GM12878 (cell line): ENCODE results near the gene HDAC5. TPM values are rescaled to one million over a fixed set of nuclear protein-coding genes. Genes with fewer than 3 reads are reported as not detected.

Experiments
- ATAC-seq: fragments of 200-7000 bp; cut with Tn5 transposase; 3 replicates; pipeline ENCODE4 v1.9.1; 2020; ENCODE audit warnings: mild to moderate bottlenecking, moderate library complexity
- BruUV-seq: library from RNA; stranded (reverse); fragments of 400-500 nt; replicated peaks from 2 replicates; lab custom pipeline; 2021; lab: Mats Ljungman, UMichigan
- CTCF ChIA-PET: fragments of 300-600 bp; sonication (Branson Sonifier 250); formaldehyde crosslinking; extraction: SDS; loops from one replicate; lab custom pipeline; 2021; ENCODE audit warnings: inconsistent platforms; lab: Yijun Ruan, JAX
- POLR2A ChIA-PET: fragments of 350-600 bp; formaldehyde crosslinking; extraction: SDS; loops from one replicate; lab custom pipeline; 2021; ENCODE audit warnings: inconsistent platforms; lab: Charles Lee
- RAD21 ChIA-PET: fragments of 300-600 bp; sonication (Branson Sonifier 250); formaldehyde crosslinking; loops from one replicate; lab custom pipeline; 2023; ENCODE audit warnings: antibody characterized with exemption; ENCODE audit not compliant: unreplicated experiment; lab: Charles Lee
- SMC1A ChIA-PET: fragments of 300-600 bp; sonication (Branson Sonifier 250); formaldehyde crosslinking; loops from one replicate; lab custom pipeline; 2023; ENCODE audit not compliant: unreplicated experiment, uncharacterized antibody; lab: Charles Lee
- DNase-seq: peaks from one replicate; pipeline ENCODE4 v3.0.0-alpha.2; 2011; ENCODE audit warnings: low read depth, low spot score
- FAIRE-seq: peaks from 3 replicates; lab custom pipeline; 2011; peaks lifted over from hg19 to GRCh38; lab: Jason Lieb, UNC
- H2AFZ ChIP-seq: 2 replicates; pipeline ENCODE4 v1.6.0; 2011; ENCODE audit warnings: low read depth, low read length, control low read depth; ENCODE audit not compliant: control insufficient read depth
- H3K27ac ChIP-seq: 2 replicates; pipeline ENCODE4 v1.5.1; 2011; ENCODE audit warnings: control low read depth; ENCODE audit not compliant: control insufficient read depth, insufficient read depth
- H3K27me3 ChIP-seq, 2 experiments: replicated peaks in 1 of 2; 2 replicates each; pipeline versions ENCODE4 v1.6.0 to v1.6.1; 2011; ENCODE audit warnings: low read length in 1 of 2; ENCODE audit not compliant: control insufficient read depth in 2 of 2, insufficient read depth in 2 of 2
- H3K36me3 ChIP-seq, 2 experiments: 2 replicates each; pipeline ENCODE4 v1.5.1; 2011; ENCODE audit warnings: low read length in 1 of 2; ENCODE audit not compliant: control insufficient read depth in 2 of 2, insufficient read depth in 2 of 2
- H3K4me1 ChIP-seq: 2 replicates; pipeline ENCODE4 v1.6.1; 2011; ENCODE audit warnings: mild to moderate bottlenecking, low read length, moderate library complexity, mixed read lengths; ENCODE audit not compliant: control insufficient read depth, insufficient read depth
- H3K4me2 ChIP-seq: 2 replicates; pipeline ENCODE4 v1.6.0; 2011; ENCODE audit warnings: control low read depth; ENCODE audit not compliant: control insufficient read depth, insufficient read depth
- H3K4me3 ChIP-seq: fragments of 200-600 bp; sonication (generic); 2 replicates; pipeline ENCODE4 v1.5.1; 2016
- H3K79me2 ChIP-seq: 2 replicates; pipeline ENCODE4 v1.6.0; 2011; ENCODE audit warnings: low read length; ENCODE audit not compliant: control insufficient read depth, insufficient read depth
- H3K9ac ChIP-seq: 2 replicates; pipeline ENCODE4 v1.8.0; 2011; ENCODE audit warnings: low read length, control low read depth, mixed read lengths; ENCODE audit not compliant: control insufficient read depth, insufficient read depth
- H3K9me3 ChIP-seq: replicated peaks from 3 replicates; pipeline ENCODE4 v1.5.1; 2011; ENCODE audit warnings: mild to moderate bottlenecking, low read length; ENCODE audit not compliant: control insufficient read depth, insufficient read depth
- H4K20me1 ChIP-seq: 2 replicates; pipeline ENCODE4 v1.6.0; 2011; ENCODE audit not compliant: control insufficient read depth, insufficient read depth
- ATF3 ChIP-seq: IDR thresholded peaks from 2 replicates; pipeline ENCODE4 v1.6.1; 2011; ENCODE audit warnings: low read depth, mild to moderate bottlenecking, low read length, moderate library complexity, borderline replicate concordance; ENCODE audit errors: extremely low read depth
- CHD1 ChIP-seq: IDR thresholded peaks from 2 replicates; pipeline ENCODE4 v1.6.1; 2012; ENCODE audit warnings: low read depth, low read length, improper control_type of control experiment
- CHD2 ChIP-seq: IDR thresholded peaks from 2 replicates; pipeline ENCODE4 v1.6.1; 2011; ENCODE audit warnings: low read depth, low read length, improper control_type of control experiment, borderline replicate concordance
- CREM ChIP-seq: IDR thresholded peaks from 2 replicates; pipeline ENCODE4 v1.6.1; 2014; ENCODE audit warnings: antibody characterized with exemption, low read depth
- EGR1 ChIP-seq, 2 experiments: IDR thresholded peaks; 1 replicate in 1 of 2; 2 replicates in 1 of 2; pipeline ENCODE4 v1.6.1; 2011 to 2012; ENCODE audit warnings: low read depth in 2 of 2, low read length in 2 of 2, borderline replicate concordance in 1 of 2, mild to moderate bottlenecking in 1 of 2, moderate library complexity in 1 of 2
- GABPA ChIP-seq: IDR thresholded peaks from 2 replicates; pipeline ENCODE4 v1.6.1; 2014; ENCODE audit warnings: antibody characterized with exemption, low read depth, mild to moderate bottlenecking, inconsistent platforms
- HCFC1 ChIP-seq: fragments of 150-350 bp; IDR thresholded peaks from 2 replicates; pipeline ENCODE4 v1.6.1; 2014; ENCODE audit warnings: low read length
- IKZF2 ChIP-seq, 2 experiments: fragments of 450-650 bp; IDR thresholded peaks; 2 replicates each; pipeline ENCODE4 v1.6.1; 2017; ENCODE audit warnings: mild to moderate bottlenecking in 2 of 2, moderate library complexity in 2 of 2
- KLF5 ChIP-seq: fragments of 450-650 bp; IDR thresholded peaks from 2 replicates; pipeline ENCODE4 v1.6.1; 2014; ENCODE audit warnings: mild to moderate bottlenecking; ENCODE audit not compliant: partially characterized antibody
- LARP7 ChIP-seq: fragments of 450-650 bp; IDR thresholded peaks from 2 replicates; pipeline ENCODE4 v1.6.1; 2017; ENCODE audit warnings: mild to moderate bottlenecking
- MXI1 ChIP-seq: fragments of 150-350 bp; IDR thresholded peaks from 2 replicates; pipeline ENCODE4 v1.6.1; 2011; ENCODE audit warnings: low read depth, mild to moderate bottlenecking, inconsistent platforms, low read length, improper control_type of control experiment
- NRF1 ChIP-seq: conservative IDR thresholded peaks from 2 replicates; pipeline ENCODE4 v1.6.1; 2011; ENCODE audit warnings: mild to moderate bottlenecking, low read depth, low read length, improper control_type of control experiment
- PAX5 ChIP-seq: IDR thresholded peaks from 2 replicates; pipeline ENCODE4 v1.6.1; 2011; ENCODE audit warnings: low read depth, low read length, borderline replicate concordance
- PML ChIP-seq: IDR thresholded peaks from 2 replicates; pipeline ENCODE4 v1.6.1; 2012; ENCODE audit warnings: low read length, inconsistent platforms
- POLR2AphosphoS5 ChIP-seq: IDR thresholded peaks from 2 replicates; pipeline ENCODE4 v1.6.1; 2011; ENCODE audit warnings: mild to moderate bottlenecking, low read length, inconsistent platforms
- RAD21 ChIP-seq: IDR thresholded peaks from 2 replicates; pipeline ENCODE4 v1.6.1; 2011; ENCODE audit warnings: mild to moderate bottlenecking, low read depth, low read length, moderate library complexity; ENCODE audit not compliant: insufficient read depth
- RUNX3 ChIP-seq: IDR thresholded peaks from 2 replicates; pipeline ENCODE4 v1.6.1; 2012; ENCODE audit warnings: low read length, inconsistent platforms
- SUZ12 ChIP-seq: fragments of 200-600 bp; sonication (generic); IDR thresholded peaks from one replicate; pipeline ENCODE4 v1.6.1; 2018; ENCODE audit warnings: antibody characterized with exemption, mild to moderate bottlenecking; ENCODE audit not compliant: unreplicated experiment
- TAF1 ChIP-seq: IDR thresholded peaks from 2 replicates; pipeline ENCODE4 v1.6.1; 2011; ENCODE audit warnings: mild to moderate bottlenecking, low read depth, low read length, borderline replicate concordance
- ZNF687 ChIP-seq: fragments of 450-650 bp; IDR thresholded peaks from 2 replicates; pipeline ENCODE4 v1.6.1; 2017; ENCODE audit warnings: mild to moderate bottlenecking, moderate library complexity
- WGBS: methylation state at CpG from one replicate; pipeline ENCODE4 v1.1.6; 2016; ENCODE audit warnings: low lambda C conversion rate; ENCODE audit not compliant: insufficient replicate concordance, insufficient coverage; ENCODE audit errors: missing lambda C conversion rate; 5-methylcytosine and 5-hydroxymethylcytosine counted together
- in situ Hi-C: fragments of 300-500 bp; cut with MboI; formaldehyde crosslinking; loops from 9 replicates; pipeline ENCODE4 v1.14.3; 2018; ENCODE audit warnings: mixed read lengths
- intact Hi-C: fragments of 100-400 bp; cut with micrococcal nuclease; formaldehyde crosslinking; loops from one replicate; pipeline ENCODE4 v1.14.2; 2022; ENCODE audit not compliant: unreplicated experiment
- polyA plus RNA-seq, 11 experiments: library from polyadenylated mRNA; depleted of rRNA in 4 of 11; unstranded in 6 of 11; stranded (reverse) in 5 of 11; fragments of >200 nt; fragmentation: Nextera tagmentation in 4 of 11; fragmentation: Illumina TruSeq in 1 of 11; extraction: Ambion mirVana in 4 of 11; extraction: Trizol in 1 of 11; gene quantifications; 1 replicate in 1 of 11; 2 replicates in 10 of 11; pipeline versions ENCODE4 v1.2.1 to v1.2.3, GENCODE V29; 2011 to 2016; ENCODE audit warnings: inconsistent platforms in 2 of 11, missing spikeins in 2 of 11, low read depth in 1 of 11
- total RNA-seq, 4 experiments: library from RNA; depleted of rRNA in 3 of 4; stranded (reverse); fragments of >200 nt in 3 of 4; fragmentation: Illumina TruSeq in 1 of 4; extraction: Trizol in 1 of 4; gene quantifications; 2 replicates each; pipeline versions ENCODE4 v1.2.1 to v1.2.3, GENCODE V29; 2013 to 2021

The HDAC5 gene
- total and polyA plus RNA-seq, 10 of the 15 experiments (the other 5 are each of a cell fraction or from before 2014, with no cell fraction given) = 1.1 to 58.0 (median 27.3) TPM

GRCh38 chr17:44066204-44066930 lies 57.1 kb downstream of the HDAC5 start, which contains the start of gene LSM12:
LSM12 (minus strand) TSS chr17:44066671; CDS start chr17:44066587, 84 bp downstream.
- Histone ChIP-seq H3K79me2 (peaks cover 55% of the 10 kb centered on the region), H3K27ac (peak within 1 kb of the TSS; percentile 79), H2AFZ (peak within 1 kb of the TSS; percentile 65), H3K4me2 (peak within 1 kb of the TSS; percentile 68), H3K4me1 (0 out of 2 replicates have a peak, but pooled peaks cover 3% of the 10 kb centered on the region), H3K4me3 (peak within 1 kb of the TSS; percentile 84), H3K27me3 (no peaks in the 10 kb centered on the region), H3K36me3 (peaks cover 2 to 7% of the 10 kb centered on the region in 2 experiments; a peak in 3 of 4 replicates), H3K9ac (peak within 1 kb of the TSS; percentile 70), H4K20me1 (no peaks in the 10 kb centered on the region), H3K9me3 (no peaks in the 10 kb centered on the region)
- POLR2A ChIA-PET = interaction anchor here (0.5 to 2.1 kb wide), 7 partner anchors 23 to 1083 kb away, joined by 3 to 12 read pairs (median 4); partner anchors contain the start of gene HDAC5
- in situ Hi-C loops = no loop called here
- no peak for FAIRE-seq
- DNase-seq = peak; percentile 68
- SMC1A ChIA-PET = interaction anchor here (0.7 to 1.2 kb wide), 3 partner anchors 11 to 279 kb away, joined by 3 read pairs; partner anchors contain the start of gene GRN
- under 1% methylated on average over 65 of the region's 65 CpGs for WGBS
- CTCF ChIA-PET = interaction anchor here (0.6 to 2.1 kb wide), 6 partner anchors 10 to 156 kb away, joined by 3 to 6 read pairs (median 3); partner anchors contain the start of gene HDAC5
- peak; percentile 77 for ATAC-seq
- intact Hi-C loops = no loop called here
- RAD21 ChIA-PET = interaction anchor here (1.0 to 1.4 kb wide), 4 partner anchors 25 to 71 kb away, joined by 3 read pairs; no protein-coding TSS in a partner anchor
- BruUV-seq = no TSS peak
- TF ChIP-seq CHD1 (peak; percentile 74; the same call in 1 of the 2 replicates), LARP7 (peak; percentile 98), IKZF2 (IDR thresholded peaks at IDR 0.05) (0 out of 4 replicates have a peak, but pooled peaks of 1 of the 2 experiments have one; percentile 9), ZNF687 (peak; percentile 52; the same call in 1 of the 2 replicates), PML (peak; percentile 58; the same call in 1 of the 2 replicates), CREM (peak; percentile 64; the same call in 1 of the 2 replicates), CHD2 (peak; percentile 71; the same call in 1 of the 2 replicates), MXI1 (0 out of 2 replicates have a peak, but pooled peaks have one; percentile 70), GABPA (no peak), SUZ12 (no peak), PAX5 (peak; percentile 30; the same call in 1 of the 2 replicates), HCFC1 (0 out of 2 replicates have a peak, but pooled peaks have one; percentile 42), POLR2AphosphoS5 (peak; percentile 66), TAF1 (peak; percentile 75; the same call in 1 of the 2 replicates), RUNX3 (0 out of 2 replicates have a peak, but pooled peaks have one; percentile 2), NRF1 (peak; percentile 63), KLF5 (peak; percentile 80), EGR1 (IDR thresholded peaks at IDR 0.05; ENCODE audit: borderline replicate concordance in 1 of 2, low read depth in 2 of 2, low read length in 2 of 2) (peak in 1 of 2 experiments; percentile 94; a peak in 1 of 3 replicates), ATF3 (no peak), RAD21 (no peak)
